ENCODE measurements around the gene RTCA.
"Not testable (repeated sequence)": the region's sequence is repeated elsewhere in the genome, so short reads cannot be mapped to it uniquely, and the experiment has no call there.

Gene RTCA

DNA sequence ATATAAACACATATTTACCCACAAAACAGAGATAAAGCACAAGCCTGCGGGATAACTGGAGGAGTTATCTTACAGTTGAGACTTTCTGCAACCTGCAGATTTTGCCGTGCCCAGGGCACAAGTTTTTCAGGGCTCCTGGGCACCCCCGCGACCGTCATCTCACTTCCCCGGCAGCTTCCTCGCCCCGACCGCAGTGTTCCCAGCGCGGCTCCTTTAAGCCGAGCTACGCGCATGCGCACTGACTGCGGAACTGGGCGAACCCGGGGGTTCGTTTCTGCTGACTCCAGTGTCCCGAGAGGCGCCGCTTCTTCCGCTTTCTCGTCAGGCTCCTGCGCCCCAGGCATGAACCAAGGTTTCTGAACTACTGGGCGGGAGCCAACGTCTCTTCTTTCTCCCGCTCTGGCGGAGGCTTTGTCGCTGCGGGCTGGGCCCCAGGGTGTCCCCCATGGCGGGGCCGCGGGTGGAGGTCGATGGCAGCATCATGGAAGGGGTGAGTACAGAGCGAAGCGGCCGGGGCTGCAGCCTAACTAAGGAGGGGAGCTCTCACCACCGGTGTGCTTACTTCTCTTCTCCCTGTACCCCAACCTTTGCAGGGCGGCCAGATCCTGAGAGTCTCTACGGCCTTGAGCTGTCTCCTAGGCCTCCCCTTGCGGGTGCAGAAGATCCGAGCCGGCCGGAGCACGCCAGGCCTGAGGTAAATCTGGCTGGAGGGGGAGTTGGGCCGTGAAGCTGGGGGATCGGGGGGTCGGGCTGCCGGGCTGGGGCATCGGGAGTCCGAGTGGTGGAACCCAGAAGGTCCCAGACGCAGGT lies at the start of gene RTCA:
RTCA (plus strand) TSS at position 286 of the 810 bp plus-strand sequence; CDS start at position 446, 160 bp downstream.
- DNase-seq (ENCODE audit: low spot score) = peak; percentile 90

- DNase-seq (ENCODE audit: low spot score) = no peak
Observed at GRCh38 chr1:100217834-100218233, 48.2 kb upstream of the RTCA start.

DNA sequence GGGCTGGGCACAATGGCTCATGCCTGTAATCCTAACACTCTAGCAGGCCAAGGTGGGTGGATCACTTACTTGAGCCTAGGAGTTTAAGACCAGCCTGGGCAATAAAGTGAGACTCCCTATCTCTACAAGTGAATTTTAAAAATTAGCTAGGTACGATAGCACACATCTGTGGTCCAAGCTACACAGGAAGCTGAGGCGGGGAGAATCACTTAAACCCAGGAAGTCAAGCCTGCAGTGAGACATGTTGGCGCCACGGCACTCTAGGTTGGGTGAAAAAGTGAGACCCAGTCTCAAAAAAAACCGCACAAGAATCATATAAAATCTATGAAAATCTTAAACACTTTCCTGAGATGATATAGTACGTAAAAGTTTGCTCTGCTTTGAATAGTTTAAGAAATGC lies 46.6 kb upstream of the RTCA start:
- DNase-seq (ENCODE audit: low spot score) = no peak

DNA sequence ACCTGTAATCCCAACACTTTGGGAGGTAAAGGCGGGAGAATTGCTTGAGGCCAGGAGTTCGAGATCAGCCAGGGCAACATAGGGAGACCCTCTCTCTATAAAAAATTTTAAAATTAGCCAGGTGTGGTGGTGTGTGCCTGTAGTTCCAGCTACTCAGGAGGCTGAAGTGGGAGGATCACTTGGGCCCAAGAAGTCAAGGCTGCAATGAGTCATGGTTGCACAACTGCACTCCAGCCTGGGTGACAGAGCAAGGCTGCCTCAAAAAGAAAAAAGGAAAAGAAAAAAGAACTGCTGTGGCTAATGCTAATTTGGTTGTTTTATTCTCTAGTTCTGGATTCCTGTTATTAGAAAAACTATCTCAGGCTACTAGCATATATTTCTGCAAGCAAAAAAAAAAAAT lies 46.1 kb upstream of the RTCA start:
- DNase-seq (ENCODE audit: low spot score) = no peak

- DNase-seq (ENCODE audit: low spot score) = no peak
Observed at GRCh38 chr1:100222428-100222827, 43.6 kb upstream of the RTCA start.

DNA sequence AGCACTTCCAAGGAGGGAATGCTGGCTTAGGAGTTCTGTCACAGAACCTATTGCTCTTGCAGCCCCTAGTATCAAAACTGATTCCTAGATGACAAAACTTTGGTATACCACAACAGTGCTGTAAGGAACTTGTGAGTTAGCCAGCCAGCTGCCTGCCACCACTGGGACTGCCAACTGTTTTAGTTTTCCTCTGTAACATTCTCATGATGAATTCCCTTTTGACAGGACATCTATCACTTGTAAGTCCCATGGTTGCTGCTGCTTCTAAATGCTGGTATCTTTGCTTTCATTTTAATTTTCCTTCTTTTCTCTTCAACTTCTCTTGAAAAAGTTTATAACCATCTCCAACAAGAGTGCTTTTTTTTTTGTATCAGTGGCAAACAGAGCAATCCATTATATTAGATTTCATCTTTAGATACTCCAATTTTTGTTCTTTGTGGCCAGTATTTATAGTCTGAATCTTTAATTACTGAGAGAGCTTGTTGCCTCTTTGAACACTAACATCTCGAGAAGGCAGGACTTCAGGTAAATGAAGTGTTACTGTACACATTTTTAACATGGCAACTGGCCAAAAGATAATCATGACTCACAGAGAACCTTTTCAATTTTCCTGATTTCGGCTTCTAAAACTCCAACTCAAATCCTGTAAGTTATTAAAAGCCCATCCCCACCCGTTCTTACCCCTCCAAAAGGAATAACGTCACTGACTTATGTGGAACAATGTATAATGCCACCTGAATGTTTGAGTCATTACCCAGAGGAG lies 36.2 kb upstream of the RTCA start:
- no peak for DNase-seq (ENCODE audit: low spot score)

GRCh38 chr1:100230765-100231164 lies 35.3 kb upstream of the RTCA start:
- no peak for DNase-seq (ENCODE audit: low spot score)

- DNase-seq (ENCODE audit: low spot score) = no peak
Observed at GRCh38 chr1:100231721-100232120, 34.3 kb upstream of the RTCA start.

DNA sequence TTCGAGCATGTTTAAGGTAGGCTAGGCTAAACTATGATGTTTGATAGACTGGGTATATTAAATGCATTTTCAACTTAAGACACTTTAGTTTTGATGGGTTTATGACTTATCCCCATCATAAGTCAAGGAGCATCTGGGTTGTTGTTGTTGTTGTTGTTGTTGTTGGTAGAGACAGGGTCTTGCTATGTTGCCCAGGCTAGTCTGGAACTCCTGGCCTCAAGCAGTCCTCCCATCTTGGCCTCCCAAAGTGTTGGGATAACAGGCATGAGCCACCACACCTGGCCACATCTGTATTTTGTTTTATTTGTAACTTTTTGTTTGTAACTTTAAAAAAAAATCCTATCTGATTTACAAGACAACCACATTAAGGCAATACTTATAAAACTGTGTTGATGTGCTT lies 33.9 kb upstream of the RTCA start:
- no peak for DNase-seq (ENCODE audit: low spot score)

- not testable (repeated sequence) for DNase-seq (ENCODE audit: low spot score)
Observed at GRCh38 chr1:100233566-100233965, 32.5 kb upstream of the RTCA start.

DNA sequence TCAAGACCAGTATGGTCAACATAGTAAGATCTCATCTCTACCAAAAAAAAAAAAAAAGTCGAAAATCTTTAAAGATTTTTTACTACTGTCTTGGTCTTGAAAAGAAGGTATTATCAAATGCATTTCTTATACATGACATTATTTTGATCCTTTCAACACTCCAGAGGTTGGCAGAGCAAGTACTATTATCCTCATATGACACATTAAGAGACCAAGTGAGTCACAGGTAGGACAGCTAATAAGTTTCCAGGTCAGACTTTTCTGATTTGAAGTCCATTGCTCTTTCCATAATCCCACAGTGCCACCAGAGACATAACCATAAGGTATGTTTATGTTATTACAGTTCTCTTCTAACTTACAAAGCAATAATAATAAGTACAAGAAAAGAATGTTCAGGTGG lies 31.6 kb upstream of the RTCA start:
- DNase-seq (ENCODE audit: low spot score) = no peak

DNA sequence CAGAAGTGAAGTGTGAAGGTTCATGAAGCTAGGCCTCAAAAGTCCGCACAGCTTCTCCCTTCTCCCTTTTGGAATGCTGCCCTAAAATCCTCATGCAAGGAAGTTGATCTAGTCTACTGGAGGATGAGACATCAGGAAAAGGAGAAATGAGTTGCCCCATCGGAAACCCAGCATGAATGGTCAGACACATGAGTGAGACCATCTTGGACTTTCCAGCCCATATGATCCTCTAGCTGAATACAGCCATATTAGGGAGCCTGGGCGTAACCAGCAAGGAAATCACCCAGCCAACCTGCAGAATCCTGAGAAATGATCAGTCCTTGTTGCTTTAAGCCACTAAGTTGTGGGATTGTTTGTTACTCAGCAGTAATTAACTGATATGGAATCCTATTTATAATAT lies 28.9 kb upstream of the RTCA start:
- DNase-seq (ENCODE audit: low spot score) = no peak

- no peak for DNase-seq (ENCODE audit: low spot score)
Observed at GRCh38 chr1:100239961-100240360, 26.1 kb upstream of the RTCA start.

GRCh38 chr1:100240631-100241030 lies 25.4 kb upstream of the RTCA start:
- no peak for DNase-seq (ENCODE audit: low spot score)

DNA sequence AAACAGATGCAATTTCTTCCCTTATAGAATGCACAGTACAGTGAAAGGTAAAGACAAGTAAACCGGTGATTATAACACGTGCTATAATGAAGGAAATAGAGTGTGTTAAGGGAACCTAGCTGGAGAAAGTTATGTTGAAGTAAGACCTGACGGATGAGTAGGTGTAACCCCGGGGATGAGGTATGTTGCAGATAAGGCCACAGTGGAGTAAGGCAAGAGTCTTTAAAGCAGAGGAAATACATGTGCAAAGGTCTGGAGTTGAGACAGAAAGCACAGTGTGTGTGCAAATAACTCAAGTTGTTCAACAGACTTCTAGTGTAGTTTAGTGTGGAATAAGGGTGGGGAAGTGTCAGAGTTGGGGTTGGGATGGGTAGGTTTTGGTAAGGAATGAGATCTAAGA lies 19.3 kb upstream of the RTCA start:
- DNase-seq (ENCODE audit: low spot score) = no peak

DNA sequence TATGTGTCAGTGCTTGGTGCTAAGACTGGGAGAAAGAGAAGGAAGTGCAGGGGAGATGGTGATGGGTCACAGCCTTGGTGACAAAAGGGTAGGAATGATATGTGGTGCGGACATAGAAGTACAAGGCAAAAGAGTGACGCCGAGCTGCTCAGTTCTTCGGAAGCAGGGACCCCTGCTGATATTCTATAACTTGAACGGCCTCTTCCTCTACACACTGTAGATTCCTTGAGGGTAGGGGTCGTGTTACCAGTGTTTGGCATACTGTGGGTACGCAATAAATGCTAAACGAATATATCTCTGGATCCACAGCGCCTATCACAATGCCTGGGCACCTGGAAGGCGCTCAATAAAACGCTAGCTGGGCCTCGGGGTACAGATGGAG lies 16.9 kb upstream of the RTCA start:
- DNase-seq (ENCODE audit: low spot score) = no peak

GRCh38 chr1:100249537-100250257 lies 16.3 kb upstream of the RTCA start, which contains the start of gene DBT:
DBT (minus strand) TSS chr1:100249834; CDS start chr1:100249820, 14 bp downstream.
- DNase-seq (ENCODE audit: low spot score) = peak; percentile 95

GRCh38 chr1:100250264-100250663 lies 15.8 kb upstream of the RTCA start:
- no peak for DNase-seq (ENCODE audit: low spot score)

GRCh38 chr1:100250807-100251206 lies 15.2 kb upstream of the RTCA start:
- DNase-seq (ENCODE audit: low spot score) = no peak

GRCh38 chr1:100252901-100253300 lies 13.1 kb upstream of the RTCA start:
- no peak for DNase-seq (ENCODE audit: low spot score)

DNA sequence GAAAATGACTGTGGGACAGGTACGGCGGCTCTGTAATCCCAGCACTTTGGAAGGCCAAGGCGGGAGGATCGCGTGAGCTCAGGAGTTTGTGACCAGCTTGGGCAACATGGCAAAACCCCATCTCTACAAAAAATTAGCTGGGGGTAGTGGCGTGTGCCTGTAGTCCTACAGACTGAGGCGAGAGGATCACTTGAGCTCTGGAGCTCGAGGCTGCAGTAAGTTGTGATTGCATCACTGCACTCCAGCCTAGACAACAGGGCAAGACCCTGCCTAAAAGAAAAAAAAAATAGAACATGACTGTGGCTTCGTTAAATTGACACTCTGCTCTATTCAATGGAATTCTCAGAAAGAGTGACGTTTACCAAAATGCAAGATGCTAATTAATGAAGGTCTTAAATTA lies 12.5 kb upstream of the RTCA start:
- DNase-seq (ENCODE audit: low spot score) = no peak

- DNase-seq (ENCODE audit: low spot score) = not testable (repeated sequence)
Observed at GRCh38 chr1:100256273-100256672, 9.7 kb upstream of the RTCA start.

DNA sequence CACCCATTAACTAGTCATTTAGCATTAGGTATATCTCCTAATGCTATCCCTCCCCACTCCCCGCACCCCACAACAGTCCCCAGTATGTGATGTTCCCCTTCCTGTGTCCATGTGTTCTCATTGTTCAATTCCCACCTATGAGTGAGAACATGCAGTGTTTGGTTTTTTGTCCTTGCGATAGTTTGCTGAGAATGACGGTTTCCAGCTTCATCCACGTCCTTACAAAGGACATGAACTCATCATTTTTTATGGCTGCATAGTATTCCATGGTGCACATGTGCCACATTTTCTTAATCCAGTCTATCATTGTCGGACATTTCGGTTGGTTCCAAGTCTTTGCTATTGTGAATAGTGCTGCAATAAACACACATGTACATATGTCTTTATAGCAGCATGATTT lies 7.6 kb upstream of the RTCA start:
- DNase-seq (ENCODE audit: low spot score) = not testable (repeated sequence)

Measured in hepatic stellate cell (primary cell).